ENCODE data around the gene SYT7. TPM values are rescaled to one million over a fixed set of nuclear protein-coding genes. Genes with fewer than 3 reads are reported as not detected.

Gene SYT7
- total and polyA plus RNA-seq, 4 donors = 2.1 to 114 (median 30.8) TPM

- H3K36me3 ChIP-seq (ENCODE audit: control insufficient read depth in 4 of 4, insufficient read depth in 3 of 4, low read depth in 1 of 4, low read length in 3 of 4) = no peaks in the 10 kb centered on the region
- H3K9me3 ChIP-seq (ENCODE audit: control insufficient read depth in 4 of 4, low read length in 3 of 4) = no peaks in the 10 kb centered on the region
- 69% methylated on average over 3 of the region's 3 CpGs for WGBS
- no peaks in the 10 kb centered on the region for H3K27me3 ChIP-seq (ENCODE audit: control insufficient read depth in 4 of 4, insufficient read depth in 4 of 4, low read length in 3 of 4)
- no peaks in the 10 kb centered on the region for H3K4me1 ChIP-seq (ENCODE audit: control insufficient read depth in 4 of 4, insufficient read depth in 4 of 4, low read length in 3 of 4)
- no peak for DNase-seq (ENCODE audit: low spot score)
- H3K27ac ChIP-seq (ENCODE audit: low read depth in 1 of 2, low read length in 2 of 2) = no peak overlapping the region
- H3K4me3 ChIP-seq (ENCODE audit: low read depth in 1 of 3, low read length in 3 of 3) = no peak overlapping the region
- H3K9ac ChIP-seq (ENCODE audit: low read depth in 1 of 2, low read length in 2 of 2) = no peak overlapping the region
- no peak for TF ChIP-seq HNF4A (conservative IDR thresholded peaks at IDR 0.05)
Observed at GRCh38 chr11:61598374-61598773, 17.5 kb upstream of the SYT7 start.

DNA sequence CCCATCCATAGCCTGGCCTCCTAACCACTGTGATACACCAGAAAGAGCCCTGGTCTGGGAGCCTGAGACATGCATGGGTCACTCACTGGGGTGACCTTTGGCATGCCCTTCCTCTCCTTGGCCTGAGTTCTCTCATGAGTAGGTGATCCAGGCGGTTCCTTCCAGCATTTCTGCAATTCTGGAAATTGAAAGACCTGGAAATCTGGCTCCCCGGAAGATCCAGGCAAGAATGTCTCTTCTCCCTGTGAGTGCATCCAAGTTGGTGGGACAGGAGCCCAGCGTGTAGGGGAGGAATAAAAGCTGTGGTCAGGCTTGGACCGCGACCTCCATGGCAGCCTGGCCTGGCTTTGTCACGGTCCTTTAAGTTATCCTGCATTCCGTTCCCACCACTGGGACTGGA, 16.1 kb upstream of the SYT7 start:
- TF ChIP-seq NR2F2 (IDR thresholded peaks at IDR 0.05) (no peak), GABPA (IDR thresholded peaks at IDR 0.05 in 1 of 2, conservative IDR thresholded peaks at IDR 0.05 in 1 of 2) (no peak), ATF3 (IDR thresholded peaks at IDR 0.05) (no peak), RXRA (IDR thresholded peaks at IDR 0.05) (no peak), TAF1 (conservative IDR thresholded peaks at IDR 0.05) (no peak), FOXA2 (IDR thresholded peaks at IDR 0.05) (no peak), FOXA1 (IDR thresholded peaks at IDR 0.05) (no peak)
- TF ChIP-seq, protein P1, sequence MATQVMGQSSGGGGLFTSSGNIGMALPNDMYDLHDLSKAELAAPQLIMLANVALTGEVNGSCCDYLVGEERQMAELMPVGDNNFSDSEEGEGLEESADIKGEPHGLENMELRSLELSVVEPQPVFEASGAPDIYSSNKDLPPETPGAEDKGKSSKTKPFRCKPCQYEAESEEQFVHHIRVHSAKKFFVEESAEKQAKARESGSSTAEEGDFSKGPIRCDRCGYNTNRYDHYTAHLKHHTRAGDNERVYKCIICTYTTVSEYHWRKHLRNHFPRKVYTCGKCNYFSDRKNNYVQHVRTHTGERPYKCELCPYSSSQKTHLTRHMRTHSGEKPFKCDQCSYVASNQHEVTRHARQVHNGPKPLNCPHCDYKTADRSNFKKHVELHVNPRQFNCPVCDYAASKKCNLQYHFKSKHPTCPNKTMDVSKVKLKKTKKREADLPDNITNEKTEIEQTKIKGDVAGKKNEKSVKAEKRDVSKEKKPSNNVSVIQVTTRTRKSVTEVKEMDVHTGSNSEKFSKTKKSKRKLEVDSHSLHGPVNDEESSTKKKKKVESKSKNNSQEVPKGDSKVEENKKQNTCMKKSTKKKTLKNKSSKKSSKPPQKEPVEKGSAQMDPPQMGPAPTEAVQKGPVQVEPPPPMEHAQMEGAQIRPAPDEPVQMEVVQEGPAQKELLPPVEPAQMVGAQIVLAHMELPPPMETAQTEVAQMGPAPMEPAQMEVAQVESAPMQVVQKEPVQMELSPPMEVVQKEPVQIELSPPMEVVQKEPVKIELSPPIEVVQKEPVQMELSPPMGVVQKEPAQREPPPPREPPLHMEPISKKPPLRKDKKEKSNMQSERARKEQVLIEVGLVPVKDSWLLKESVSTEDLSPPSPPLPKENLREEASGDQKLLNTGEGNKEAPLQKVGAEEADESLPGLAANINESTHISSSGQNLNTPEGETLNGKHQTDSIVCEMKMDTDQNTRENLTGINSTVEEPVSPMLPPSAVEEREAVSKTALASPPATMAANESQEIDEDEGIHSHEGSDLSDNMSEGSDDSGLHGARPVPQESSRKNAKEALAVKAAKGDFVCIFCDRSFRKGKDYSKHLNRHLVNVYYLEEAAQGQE (IDR thresholded peaks at IDR 0.05) = no peak
- TF ChIP-seq, protein P2, sequence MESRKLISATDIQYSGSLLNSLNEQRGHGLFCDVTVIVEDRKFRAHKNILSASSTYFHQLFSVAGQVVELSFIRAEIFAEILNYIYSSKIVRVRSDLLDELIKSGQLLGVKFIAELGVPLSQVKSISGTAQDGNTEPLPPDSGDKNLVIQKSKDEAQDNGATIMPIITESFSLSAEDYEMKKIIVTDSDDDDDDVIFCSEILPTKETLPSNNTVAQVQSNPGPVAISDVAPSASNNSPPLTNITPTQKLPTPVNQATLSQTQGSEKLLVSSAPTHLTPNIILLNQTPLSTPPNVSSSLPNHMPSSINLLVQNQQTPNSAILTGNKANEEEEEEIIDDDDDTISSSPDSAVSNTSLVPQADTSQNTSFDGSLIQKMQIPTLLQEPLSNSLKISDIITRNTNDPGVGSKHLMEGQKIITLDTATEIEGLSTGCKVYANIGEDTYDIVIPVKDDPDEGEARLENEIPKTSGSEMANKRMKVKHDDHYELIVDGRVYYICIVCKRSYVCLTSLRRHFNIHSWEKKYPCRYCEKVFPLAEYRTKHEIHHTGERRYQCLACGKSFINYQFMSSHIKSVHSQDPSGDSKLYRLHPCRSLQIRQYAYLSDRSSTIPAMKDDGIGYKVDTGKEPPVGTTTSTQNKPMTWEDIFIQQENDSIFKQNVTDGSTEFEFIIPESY (IDR thresholded peaks at IDR 0.05) = no peak
- Histone ChIP-seq H3K36me3 (ENCODE audit: control insufficient read depth in 4 of 4, insufficient read depth in 3 of 4, low read depth in 1 of 4, low read length in 3 of 4) (no peaks in the 10 kb centered on the region), H3K27me3 (ENCODE audit: control insufficient read depth in 4 of 4, insufficient read depth in 4 of 4, low read length in 3 of 4) (no peaks in the 10 kb centered on the region), H3K9me3 (ENCODE audit: control insufficient read depth in 4 of 4, low read length in 3 of 4) (no peaks in the 10 kb centered on the region), H3K4me1 (ENCODE audit: control insufficient read depth in 4 of 4, insufficient read depth in 4 of 4, low read length in 3 of 4) (no peaks in the 10 kb centered on the region), H3K4me3 (ENCODE audit: low read depth in 1 of 3, low read length in 3 of 3) (no peak overlapping the region), H3K9ac (ENCODE audit: low read depth in 1 of 2, low read length in 2 of 2) (no peak overlapping the region), H3K27ac (ENCODE audit: low read depth in 1 of 2, low read length in 2 of 2) (no peak overlapping the region)
- no peak for DNase-seq (ENCODE audit: low spot score)
- WGBS = 94% methylated on average over 7 of the region's 7 CpGs

- no peak overlapping the region for H3K9ac ChIP-seq (ENCODE audit: low read depth in 1 of 2, low read length in 2 of 2)
- H3K9me3 ChIP-seq (ENCODE audit: control insufficient read depth in 4 of 4, low read length in 3 of 4) = no peaks in the 10 kb centered on the region
- no peak overlapping the region for H3K4me3 ChIP-seq (ENCODE audit: low read depth in 1 of 3, low read length in 3 of 3)
- no peak for DNase-seq (ENCODE audit: low spot score)
- H3K36me3 ChIP-seq (ENCODE audit: control insufficient read depth in 4 of 4, insufficient read depth in 3 of 4, low read depth in 1 of 4, low read length in 3 of 4) = no peaks in the 10 kb centered on the region
- 74% methylated on average over 1 of the region's 1 CpG for WGBS
- no peaks in the 10 kb centered on the region for H3K4me1 ChIP-seq (ENCODE audit: control insufficient read depth in 4 of 4, insufficient read depth in 4 of 4, low read length in 3 of 4)
- no peak overlapping the region for H3K27ac ChIP-seq (ENCODE audit: low read depth in 1 of 2, low read length in 2 of 2)
- no peaks in the 10 kb centered on the region for H3K27me3 ChIP-seq (ENCODE audit: control insufficient read depth in 4 of 4, insufficient read depth in 4 of 4, low read length in 3 of 4)
- TF ChIP-seq, protein P2 (IDR thresholded peaks at IDR 0.05) = no peak
- TF ChIP-seq, protein P1 (IDR thresholded peaks at IDR 0.05) = no peak
- TF ChIP-seq HNF4A (conservative IDR thresholded peaks at IDR 0.05) = no peak
- TF ChIP-seq, protein P3, sequence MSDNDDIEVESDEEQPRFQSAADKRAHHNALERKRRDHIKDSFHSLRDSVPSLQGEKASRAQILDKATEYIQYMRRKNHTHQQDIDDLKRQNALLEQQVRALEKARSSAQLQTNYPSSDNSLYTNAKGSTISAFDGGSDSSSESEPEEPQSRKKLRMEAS (IDR thresholded peaks at IDR 0.05) = no peak
- no peak for TF ChIP-seq SP1 (IDR thresholded peaks at IDR 0.05)
- TF ChIP-seq NR2F2 (IDR thresholded peaks at IDR 0.05) = no peak
- no peak for TF ChIP-seq FOXA1 (IDR thresholded peaks at IDR 0.05)
- TF ChIP-seq GABPA (IDR thresholded peaks at IDR 0.05 in 1 of 2, conservative IDR thresholded peaks at IDR 0.05 in 1 of 2) = no peak
- TF ChIP-seq FOXA2 (IDR thresholded peaks at IDR 0.05) = no peak
- no peak for TF ChIP-seq EGR1 (IDR thresholded peaks at IDR 0.05; ENCODE audit: low read depth in 2 of 2)
- TF ChIP-seq YY1 (IDR thresholded peaks at IDR 0.05) = no peak
- TF ChIP-seq RAD21 (IDR thresholded peaks at IDR 0.05) = no peak
Observed at GRCh38 chr11:61596542-61596941, 15.7 kb upstream of the SYT7 start.

Data from liver (tissue), 9 donors.